Measurements from ENCODE around the gene SLCO2A1. TPM values are rescaled to one million over a fixed set of nuclear protein-coding genes. Genes with fewer than 3 reads are reported as not detected.

The SLCO2A1 gene
- total RNA-seq, 1 donor from 2014 or later = 18.0 TPM

- Histone ChIP-seq H3K36me3 (no peaks in the 10 kb centered on the region), H3K4me3 (peak overlapping the region; percentile 75), H3K27me3 (ENCODE audit: low read depth) (no peaks in the 10 kb centered on the region), H3K27ac (replicated peaks) (no peak overlapping the region), H3K9me3 (replicated peaks) (no peaks in the 10 kb centered on the region), H3K4me1 (peaks cover 12% of the 10 kb centered on the region)
- intact Hi-C loops (cut with micrococcal nuclease) = loop anchor here (5.0 kb wide), 1 partner anchor 110 kb away; no protein-coding TSS in a partner anchor
- TF ChIP-seq CTCF (IDR thresholded peaks at IDR 0.05; ENCODE audit: borderline replicate concordance) = no peak
- no peak for DNase-seq
These were observed 102.8 kb downstream of the SLCO2A1 start for GRCh38 chr3:133926736-133927539.

- peaks cover 12% of the 10 kb centered on the region for H3K4me1 ChIP-seq
- H3K9me3 ChIP-seq (replicated peaks) = no peaks in the 10 kb centered on the region
- H3K36me3 ChIP-seq = no peaks in the 10 kb centered on the region
- no peak for TF ChIP-seq CTCF (IDR thresholded peaks at IDR 0.05; ENCODE audit: borderline replicate concordance)
- no peak overlapping the region for H3K27ac ChIP-seq (replicated peaks)
- DNase-seq = no peak
- no peak overlapping the region for H3K4me3 ChIP-seq
- no peaks in the 10 kb centered on the region for H3K27me3 ChIP-seq (ENCODE audit: low read depth)
- intact Hi-C loops (cut with micrococcal nuclease) = loop anchor here (5.0 kb wide), 1 partner anchor 109 kb away; no protein-coding TSS in a partner anchor
These were observed 103.6 kb downstream of the SLCO2A1 start for GRCh38 chr3:133925960-133926735.

GRCh38 chr3:133924041-133924440 lies 105.7 kb downstream of the SLCO2A1 start:
- H3K4me3 ChIP-seq = no peak overlapping the region
- no peak for TF ChIP-seq CTCF (IDR thresholded peaks at IDR 0.05; ENCODE audit: borderline replicate concordance)
- intact Hi-C loops (cut with micrococcal nuclease) = no loop called here
- no peaks in the 10 kb centered on the region for H3K9me3 ChIP-seq (replicated peaks)
- no peaks in the 10 kb centered on the region for H3K36me3 ChIP-seq
- H3K27me3 ChIP-seq (ENCODE audit: low read depth) = peaks cover 2% of the 10 kb centered on the region
- DNase-seq = no peak
- no peak overlapping the region for H3K27ac ChIP-seq (replicated peaks)
- H3K4me1 ChIP-seq = peaks cover 12% of the 10 kb centered on the region

- H3K36me3 ChIP-seq = no peaks in the 10 kb centered on the region
- no peak for TF ChIP-seq CTCF (IDR thresholded peaks at IDR 0.05; ENCODE audit: borderline replicate concordance)
- intact Hi-C loops (cut with micrococcal nuclease) = no loop called here
- no peaks in the 10 kb centered on the region for H3K9me3 ChIP-seq (replicated peaks)
- no peak overlapping the region for H3K27ac ChIP-seq (replicated peaks)
- H3K27me3 ChIP-seq (ENCODE audit: low read depth) = peaks cover 11% of the 10 kb centered on the region
- DNase-seq = no peak
- H3K4me3 ChIP-seq = no peak overlapping the region
- no peaks in the 10 kb centered on the region for H3K4me1 ChIP-seq
These were observed 108.1 kb downstream of the SLCO2A1 start for GRCh38 chr3:133921592-133921991.

- Histone ChIP-seq H3K4me1 (no peaks in the 10 kb centered on the region), H3K27me3 (ENCODE audit: low read depth) (peaks cover 42% of the 10 kb centered on the region), H3K4me3 (no peak overlapping the region), H3K36me3 (no peaks in the 10 kb centered on the region), H3K27ac (replicated peaks) (no peak overlapping the region), H3K9me3 (replicated peaks) (no peaks in the 10 kb centered on the region)
- intact Hi-C loops (cut with micrococcal nuclease) = no loop called here
- no peak for DNase-seq
- TF ChIP-seq CTCF (IDR thresholded peaks at IDR 0.05; ENCODE audit: borderline replicate concordance) = no peak
These were observed 112.6 kb downstream of the SLCO2A1 start for GRCh38 chr3:133917144-133917543.

Measured in left ventricle myocardium inferior (tissue), 1 donor.